Pancreas (tissue), 10 donors: Measurements from ENCODE around the gene PLEKHM3. TPM values are rescaled to one million over a fixed set of nuclear protein-coding genes. Genes with fewer than 3 reads are reported as not detected.
A peak's percentile ranks its signal among the peaks of the same experiment; 100 is the strongest.

Experiments used
- ATAC-seq, 4 donors: fragments of 200-7000 bp; cut with Tn5 transposase; one replicate each; pipeline versions ENCODE4 v1.8.0 to v1.9.1; 2020; ENCODE audit warnings: mild to moderate bottlenecking in 4 of 4, moderate library complexity in 4 of 4
- DNase-seq, 6 donors: peaks; one replicate each; pipeline ENCODE4 v3.0.0-alpha.2; 2020
- FAIRE-seq: peaks from 2 replicates; lab custom pipeline; 2012; peaks lifted over from hg19 to GRCh38; lab: Jason Lieb, UNC
- H3K27ac ChIP-seq, 4 donors: fragments of 200-600 bp; sonication (generic); 1 replicate in 3 of 4; 2 replicates in 1 of 4; pipeline versions ENCODE4 v1.5.0 to v1.8.0; 2020
- H3K27me3 ChIP-seq, 4 donors: fragments of 200-600 bp; one replicate each; pipeline ENCODE4 v1.8.0; 2021
- H3K36me3 ChIP-seq, 3 donors: fragments of 200-600 bp; sonication (generic) in 1 of 3; one replicate each; pipeline versions ENCODE4 v1.5.0 to v1.8.0; 2020 to 2021
- H3K4me1 ChIP-seq, 3 donors: fragments of 200-600 bp; one replicate each; pipeline ENCODE4 v1.8.0; 2021
- H3K4me3 ChIP-seq, 4 donors: fragments of 200-600 bp; sonication (generic) in 2 of 4; one replicate each; pipeline versions ENCODE4 v1.5.0 to v1.8.0; 2020 to 2021
- H3K9me3 ChIP-seq, 4 donors: fragments of 200-600 bp; one replicate each; pipeline ENCODE4 v1.8.0; 2021
- WGBS, 2 donors: extraction: QIAGEN DNeasy Blood & Tissue Kit; methylation state at CpG; one replicate each; pipeline ENCODE4 v1.1.7; 2013; 5-methylcytosine and 5-hydroxymethylcytosine counted together
- intact Hi-C, 3 donors: fragments of 100-400 bp; cut with DNase I; formaldehyde crosslinking; loops; one replicate each; pipeline versions ENCODE4 v1.11.1 to v1.14.2; 2022
- polyA plus RNA-seq, 2 donors: library from polyadenylated mRNA; stranded (reverse); fragments of 200-250 nt; gene quantifications; one replicate each; pipeline ENCODE4 v1.2.3, GENCODE V29; 2013
- total RNA-seq, 6 donors: library from RNA; stranded (reverse); fragmentation: NEBNext Ultra II Directional in 4 of 6; extraction: Animal tissue kit (Norgen Biotek cat#: 25700) in 4 of 6; gene quantifications; one replicate each; pipeline versions ENCODE4 v1.2.1 to v1.2.4, GENCODE V29; 2021 to 2023
- TF ChIP-seq, protein P1 (sequence below), 4 donors: fragments of 200-600 bp; sonication (generic) in 3 of 4; IDR thresholded peaks; one replicate each; pipeline versions ENCODE4 v1.5.0 to v1.8.0; 2021; ENCODE audit warnings: antibody characterized with exemption in 4 of 4
- donor health status: healthy with polysubstance abuse.
- donor health status: DM: no; HTN: no; CAD: no; lungs with moderate emphysema.
- donor health status: DM: no; HTN: no; CAD: no.
- donor health status: control.
- donor health status: control.
- donor health status: Bipolar disorder and iron deficiency.
- donor health status: DM: yes; HTN: yes; CAD: no.
- donor health status: DM: no; HTN: no; CAD: no.
- donor health status: DM: no; HTN: no; CAD: no.
- donor health status: DM: yes; HTN: yes; CAD: no.

PLEKHM3 gene
- total and polyA plus RNA-seq, 8 donors = 3.0 to 10.2 (median 5.4) TPM

- no peak overlapping the region for H3K27ac ChIP-seq
Measured at GRCh38 chr2:207975921-207976320, 49.4 kb downstream of the PLEKHM3 start.

DNA sequence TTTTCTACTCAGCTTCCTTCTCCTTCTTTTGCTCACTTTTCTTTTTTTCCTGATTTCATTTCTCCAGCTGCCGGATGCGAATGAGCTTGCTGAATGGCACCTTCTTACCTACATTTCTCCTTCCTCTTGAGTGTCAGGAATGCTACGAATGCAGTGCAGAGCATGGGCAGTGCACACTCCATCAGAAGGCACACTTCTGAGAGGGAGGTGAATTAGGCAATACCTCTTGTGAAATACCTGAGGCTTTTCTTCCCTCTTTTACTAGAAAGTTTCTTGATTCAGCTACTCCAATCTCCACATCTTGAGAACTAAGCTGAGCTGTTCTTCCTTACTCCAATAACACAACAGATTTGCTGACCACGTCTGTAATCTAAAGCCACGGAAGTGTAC lies 51.1 kb downstream of the PLEKHM3 start:
- no peak overlapping the region for H3K4me3 ChIP-seq
- no peak for DNase-seq
- peak in 1 of 4 donors; percentile 37 for ATAC-seq
- H3K27me3 ChIP-seq = no peaks in the 10 kb centered on the region
- H3K9me3 ChIP-seq = no peaks in the 10 kb centered on the region
- WGBS, 2 donors = 79 to 80% methylated on average over 5 of the region's 5 CpGs
- no peak for FAIRE-seq
- TF ChIP-seq, protein P1, sequence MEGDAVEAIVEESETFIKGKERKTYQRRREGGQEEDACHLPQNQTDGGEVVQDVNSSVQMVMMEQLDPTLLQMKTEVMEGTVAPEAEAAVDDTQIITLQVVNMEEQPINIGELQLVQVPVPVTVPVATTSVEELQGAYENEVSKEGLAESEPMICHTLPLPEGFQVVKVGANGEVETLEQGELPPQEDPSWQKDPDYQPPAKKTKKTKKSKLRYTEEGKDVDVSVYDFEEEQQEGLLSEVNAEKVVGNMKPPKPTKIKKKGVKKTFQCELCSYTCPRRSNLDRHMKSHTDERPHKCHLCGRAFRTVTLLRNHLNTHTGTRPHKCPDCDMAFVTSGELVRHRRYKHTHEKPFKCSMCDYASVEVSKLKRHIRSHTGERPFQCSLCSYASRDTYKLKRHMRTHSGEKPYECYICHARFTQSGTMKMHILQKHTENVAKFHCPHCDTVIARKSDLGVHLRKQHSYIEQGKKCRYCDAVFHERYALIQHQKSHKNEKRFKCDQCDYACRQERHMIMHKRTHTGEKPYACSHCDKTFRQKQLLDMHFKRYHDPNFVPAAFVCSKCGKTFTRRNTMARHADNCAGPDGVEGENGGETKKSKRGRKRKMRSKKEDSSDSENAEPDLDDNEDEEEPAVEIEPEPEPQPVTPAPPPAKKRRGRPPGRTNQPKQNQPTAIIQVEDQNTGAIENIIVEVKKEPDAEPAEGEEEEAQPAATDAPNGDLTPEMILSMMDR (IDR thresholded peaks at IDR 0.05) = no peak
- no peak overlapping the region for H3K27ac ChIP-seq
- no peaks in the 10 kb centered on the region for H3K36me3 ChIP-seq
- intact Hi-C loops = loop anchor here in 2 of 3 donors (10.0 kb wide), 1 partner anchor 229 kb away; no protein-coding TSS in a partner anchor
- peaks cover 0 to 9% (median 7%) of the 10 kb centered on the region in 3 donors for H3K4me1 ChIP-seq

More at GRCh38 chr2:207975921-207976320, 49.4 kb downstream of the PLEKHM3 start:
- WGBS, 2 donors = 63 to 66% methylated on average over 2 of the region's 2 CpGs
- no peaks in the 10 kb centered on the region for H3K27me3 ChIP-seq
- H3K36me3 ChIP-seq = no peaks in the 10 kb centered on the region
- no peak for FAIRE-seq
- ATAC-seq = no peak
- DNase-seq = no peak
- H3K4me3 ChIP-seq = no peak overlapping the region
- TF ChIP-seq, protein P1 (IDR thresholded peaks at IDR 0.05) = no peak
- intact Hi-C loops = loop anchor here in 2 of 3 donors (10.0 kb wide), 1 partner anchor 231 kb away; no protein-coding TSS in a partner anchor
- no peaks in the 10 kb centered on the region for H3K9me3 ChIP-seq
- H3K4me1 ChIP-seq = no peaks in the 10 kb centered on the region

GRCh38 chr2:207970826-207971180 lies 54.5 kb downstream of the PLEKHM3 start:
- Histone ChIP-seq H3K27ac (no peak overlapping the region), H3K27me3 (no peaks in the 10 kb centered on the region), H3K4me1 (peaks cover 0 to 10% (median 9%) of the 10 kb centered on the region in 3 donors), H3K9me3 (no peaks in the 10 kb centered on the region), H3K36me3 (no peaks in the 10 kb centered on the region), H3K4me3 (no peak overlapping the region)
- intact Hi-C loops = loop anchor here in 2 of 3 donors (10.0 kb wide), 1 partner anchor 226 kb away; no protein-coding TSS in a partner anchor
- TF ChIP-seq, protein P1 (IDR thresholded peaks at IDR 0.05) = no peak
- DNase-seq = no peak
- no peak for ATAC-seq
- FAIRE-seq = no peak

- H3K27me3 ChIP-seq = no peaks in the 10 kb centered on the region
- intact Hi-C loops = loop anchor here in 2 of 3 donors (10.0 kb wide), 1 partner anchor 225 kb away; no protein-coding TSS in a partner anchor
- peak in 2 of 4 donors; percentile 13 to 48 for ATAC-seq
- no peak for FAIRE-seq
- TF ChIP-seq, protein P1 (IDR thresholded peaks at IDR 0.05) = no peak
- 48 to 49% methylated on average over 3 of the region's 3 CpGs for WGBS, 2 donors
- no peak for DNase-seq
- no peak overlapping the region for H3K27ac ChIP-seq
- no peaks in the 10 kb centered on the region for H3K9me3 ChIP-seq
- H3K4me3 ChIP-seq = no peak overlapping the region
- H3K36me3 ChIP-seq = no peaks in the 10 kb centered on the region
- peaks cover 0 to 10% (median 9%) of the 10 kb centered on the region in 3 donors for H3K4me1 ChIP-seq
Measured at GRCh38 chr2:207970147-207970825, 55.0 kb downstream of the PLEKHM3 start.

DNA sequence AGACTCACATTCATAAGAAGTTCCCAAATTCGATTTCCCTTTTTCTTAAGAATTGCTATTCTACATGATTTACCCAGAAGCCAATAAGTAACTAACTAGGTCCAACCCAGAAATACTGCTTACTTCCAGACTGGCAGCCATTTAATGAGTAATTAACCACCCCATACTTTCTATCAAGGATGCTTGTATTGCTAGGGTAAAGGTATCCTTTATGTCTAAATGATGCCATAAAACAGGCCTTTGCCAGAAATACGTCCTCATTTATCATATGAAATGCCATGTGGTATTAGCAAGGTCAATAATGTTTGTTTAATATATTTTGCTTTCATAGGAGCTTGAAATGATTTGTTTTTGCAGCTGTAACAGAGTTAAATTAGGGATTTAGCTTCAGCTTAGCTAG lies 56.1 kb downstream of the PLEKHM3 start:
- TF ChIP-seq, protein P1 (IDR thresholded peaks at IDR 0.05) = no peak
- H3K4me3 ChIP-seq = no peak overlapping the region
- 45 to 46% methylated on average over 2 of the region's 2 CpGs for WGBS, 2 donors
- FAIRE-seq (no peak), DNase-seq (no peak), ATAC-seq (no peak)
- intact Hi-C loops = loop anchor here in 1 of 3 donors (10.0 kb wide), 1 partner anchor 204 kb away; the partner anchor contains the start of gene FZD5
- no peaks in the 10 kb centered on the region for H3K36me3 ChIP-seq
- H3K27me3 ChIP-seq = no peaks in the 10 kb centered on the region
- no peak overlapping the region for H3K27ac ChIP-seq
- peaks cover 0 to 10% (median 9%) of the 10 kb centered on the region in 3 donors for H3K4me1 ChIP-seq
- H3K9me3 ChIP-seq = no peaks in the 10 kb centered on the region
